CD4-positive, alpha-beta memory T cell (primary cell): ENCODE data around the gene GIMAP5. TPM values are rescaled to one million over a fixed set of nuclear protein-coding genes. Genes with fewer than 3 reads are reported as not detected.
A peak's percentile ranks its signal among the peaks of the same experiment; 100 is the strongest.

Experiments used
- CTCF ChIA-PET: fragments of 350-600 bp; sonication (Branson Sonifier 250); formaldehyde crosslinking; loops from one replicate; lab custom pipeline; 2021; ENCODE audit warnings: inconsistent platforms; ENCODE audit not compliant: partially characterized antibody; lab: Charles Lee
- POLR2A ChIA-PET: fragments of 350-600 bp; sonication (Branson Sonifier 250); formaldehyde crosslinking; loops from one replicate; lab custom pipeline; 2021; ENCODE audit not compliant: partially characterized antibody; lab: Charles Lee
- DNase-seq, 5 donors: peaks; one replicate each; pipeline versions ENCODE4 v3.0.0 to v3.0.0-alpha.2; 2020 to 2022; ENCODE audit warnings: mixed read lengths in 1 of 5
- H3K27ac ChIP-seq: one replicate; pipeline ENCODE4 v1.7.0; 2013; ENCODE audit warnings: low read depth, low read length
- H3K27me3 ChIP-seq: 2 replicates; pipeline ENCODE4 v1.7.0; 2013; ENCODE audit warnings: mild to moderate bottlenecking, low read length, moderate library complexity; ENCODE audit not compliant: insufficient read depth
- H3K36me3 ChIP-seq: 2 replicates; pipeline ENCODE4 v1.7.0; 2013; ENCODE audit warnings: mild to moderate bottlenecking, low read length, moderate library complexity; ENCODE audit not compliant: insufficient read depth
- H3K4me1 ChIP-seq: 2 replicates; pipeline ENCODE4 v1.7.0; 2013; ENCODE audit warnings: mild to moderate bottlenecking, low read length, moderate library complexity; ENCODE audit not compliant: insufficient read depth
- H3K4me3 ChIP-seq, 2 donors: one replicate each; pipeline ENCODE4 v1.7.0; 2013; ENCODE audit warnings: low read length in 2 of 2, mild to moderate bottlenecking in 1 of 2
- H3K9me3 ChIP-seq, 2 donors: one replicate each; pipeline ENCODE4 v1.7.0; 2013; ENCODE audit warnings: low read length in 2 of 2, control low read depth in 1 of 2; ENCODE audit not compliant: control insufficient read depth in 1 of 2
- H3K27ac Mint-ChIP-seq, 7 donors: one replicate each; pipeline ENCODE4 v1.8.0; 2020 to 2021; ENCODE audit warnings: mixed read lengths in 7 of 7, mild to moderate bottlenecking in 6 of 7, inconsistent platforms in 3 of 7, moderate library complexity in 3 of 7
- H3K27me3 Mint-ChIP-seq, 2 donors: one replicate each; pipeline ENCODE4 v1.8.0; 2020 to 2021; ENCODE audit warnings: mixed read lengths in 2 of 2
- H3K36me3 Mint-ChIP-seq, 2 donors: one replicate each; pipeline ENCODE4 v1.8.0; 2020 to 2021; ENCODE audit warnings: mixed read lengths in 2 of 2, inconsistent platforms in 1 of 2, mild to moderate bottlenecking in 1 of 2
- H3K4me1 Mint-ChIP-seq, 4 donors: one replicate each; pipeline ENCODE4 v1.8.0; 2020 to 2021; ENCODE audit warnings: mixed read lengths in 4 of 4, mild to moderate bottlenecking in 1 of 4
- H3K4me3 Mint-ChIP-seq, 8 donors: one replicate each; pipeline ENCODE4 v1.8.0; 2020 to 2021; ENCODE audit warnings: mixed read lengths in 8 of 8, mild to moderate bottlenecking in 7 of 8, moderate library complexity in 6 of 8, inconsistent platforms in 3 of 8
- H3K9me3 Mint-ChIP-seq, 8 donors: one replicate each; pipeline ENCODE4 v1.8.0; 2020 to 2021; ENCODE audit warnings: mixed read lengths in 8 of 8, mild to moderate bottlenecking in 5 of 8, inconsistent platforms in 3 of 8, moderate library complexity in 1 of 8
- intact Hi-C: fragments of 100-400 bp; cut with micrococcal nuclease; formaldehyde crosslinking; loops from one replicate; pipeline ENCODE4 v1.15.1; 2023
- polyA plus RNA-seq, 2 donors: library from polyadenylated mRNA; unstranded; fragments of 300-500 nt; fragmentation: Illumina TruSeq; gene quantifications; one replicate each; pipeline ENCODE4 v1.2.3, GENCODE V29; 2021
- total RNA-seq, 2 experiments: library from RNA; stranded (reverse); gene quantifications; one replicate each; pipeline ENCODE4 v1.2.3, GENCODE V29; 2021

The GIMAP5 gene
- total and polyA plus RNA-seq, 4 experiments from 2014 or later = 296 to 679 (median 356) TPM

DNA sequence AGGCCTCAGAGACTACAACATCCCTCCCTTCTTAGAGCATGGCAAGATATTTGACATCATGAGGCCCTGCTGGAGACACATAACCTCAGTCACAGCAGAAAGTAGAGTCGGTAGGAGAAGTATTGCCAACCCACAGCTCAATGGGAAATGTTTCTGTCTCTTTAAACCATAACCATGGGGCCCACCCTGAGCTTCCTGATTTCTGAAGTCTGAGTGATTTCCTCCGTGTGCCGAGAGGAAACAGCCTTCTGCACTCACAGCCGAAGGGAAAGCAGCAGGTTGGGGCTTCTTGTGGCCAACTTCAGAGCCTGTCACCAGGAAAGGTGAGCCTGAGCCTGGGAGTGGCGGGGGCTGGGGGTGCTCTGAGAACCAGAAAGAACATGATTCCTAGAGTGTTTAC is 20.9 kb upstream of the GIMAP5 start, which contains the start of gene GIMAP1:
GIMAP1 (plus strand) TSS at position 246 of the 400 bp plus-strand sequence. CDS start 2,435 bp downstream, outside the sequence.
- H3K36me3 ChIP-seq = peaks cover 31% of the 10 kb centered on the region
- intact Hi-C loops = loop anchor here (1.0 to 5.0 kb wide), 6 partner anchors 21 to 265 kb away; partner anchors contain the start of genes GIMAP2 and GIMAP5
- H3K27ac ChIP-seq = peak within 1 kb of the TSS; percentile 74
- no peaks in the 10 kb centered on the region for H3K9me3 ChIP-seq
- Mint-ChIP-seq H3K4me3 (peak within 1 kb of the TSS; percentile 94 to 100 (median 98)), H3K27ac (peak within 1 kb of the TSS; percentile 88 to 98 (median 97)), H3K36me3 (peaks cover 55 to 63% of the 10 kb centered on the region in 2 donors), H3K27me3 (no peaks in the 10 kb centered on the region), H3K9me3 (peaks cover 0 to 39% (median 26%) of the 10 kb centered on the region in 8 donors), H3K4me1 (peaks cover 48 to 79% (median 65%) of the 10 kb centered on the region in 4 donors)
- ChIA-PET POLR2A (interaction anchor here (0.7 to 26.3 kb wide), 48 partner anchors 9 to 359 kb away, joined by 3 to 593 read pairs (median 6); partner anchors contain the start of genes GIMAP2, GIMAP4, GIMAP5 and GIMAP6), CTCF (interaction anchor here (0.7 to 5.0 kb wide), 24 partner anchors 13 to 278 kb away, joined by 3 to 31 read pairs (median 6); partner anchors contain the start of genes GIMAP2, GIMAP4, GIMAP5 and GIMAP6)
- H3K27me3 ChIP-seq = no peaks in the 10 kb centered on the region
- DNase-seq = peak; percentile 74 to 80 (median 79)
- peaks cover 56% of the 10 kb centered on the region for H3K4me1 ChIP-seq
- H3K4me3 ChIP-seq = peak within 1 kb of the TSS; percentile 74 to 83

- peaks cover 61 to 69% of the 10 kb centered on the region in 2 donors for H3K36me3 Mint-ChIP-seq
- Histone ChIP-seq H3K4me3 (peak overlapping the region; percentile 74 to 83), H3K27me3 (no peaks in the 10 kb centered on the region), H3K9me3 (no peaks in the 10 kb centered on the region), H3K27ac (peak overlapping the region; percentile 74), H3K4me1 (peaks cover 62% of the 10 kb centered on the region), H3K36me3 (peaks cover 34% of the 10 kb centered on the region)
- peaks cover 0 to 44% (median 30%) of the 10 kb centered on the region in 8 donors for H3K9me3 Mint-ChIP-seq
- H3K27ac Mint-ChIP-seq = peak overlapping the region; percentile 88 to 98 (median 97)
- peak in 1 of 5 donors; percentile 24 for DNase-seq
- peaks cover 49 to 84% (median 69%) of the 10 kb centered on the region in 4 donors for H3K4me1 Mint-ChIP-seq
- intact Hi-C loops = loop anchor here (1.0 to 5.0 kb wide), 6 partner anchors 20 to 266 kb away; partner anchors contain the start of genes GIMAP2 and GIMAP5
- H3K4me3 Mint-ChIP-seq = peak overlapping the region; percentile 94 to 100 (median 98)
- CTCF ChIA-PET = interaction anchor here (0.9 to 5.0 kb wide), 24 partner anchors 13 to 268 kb away, joined by 3 to 31 read pairs (median 6); partner anchors contain the start of genes GIMAP2, GIMAP4, GIMAP5 and GIMAP6
- POLR2A ChIA-PET = interaction anchor here (0.7 to 26.3 kb wide), 41 partner anchors 8 to 359 kb away, joined by 3 to 593 read pairs (median 8); partner anchors contain the start of genes GIMAP2, GIMAP4, GIMAP5 and GIMAP6
- no peaks in the 10 kb centered on the region for H3K27me3 Mint-ChIP-seq
Observed at GRCh38 chr7:150716939-150717338, 20.3 kb upstream of the GIMAP5 start.

DNA sequence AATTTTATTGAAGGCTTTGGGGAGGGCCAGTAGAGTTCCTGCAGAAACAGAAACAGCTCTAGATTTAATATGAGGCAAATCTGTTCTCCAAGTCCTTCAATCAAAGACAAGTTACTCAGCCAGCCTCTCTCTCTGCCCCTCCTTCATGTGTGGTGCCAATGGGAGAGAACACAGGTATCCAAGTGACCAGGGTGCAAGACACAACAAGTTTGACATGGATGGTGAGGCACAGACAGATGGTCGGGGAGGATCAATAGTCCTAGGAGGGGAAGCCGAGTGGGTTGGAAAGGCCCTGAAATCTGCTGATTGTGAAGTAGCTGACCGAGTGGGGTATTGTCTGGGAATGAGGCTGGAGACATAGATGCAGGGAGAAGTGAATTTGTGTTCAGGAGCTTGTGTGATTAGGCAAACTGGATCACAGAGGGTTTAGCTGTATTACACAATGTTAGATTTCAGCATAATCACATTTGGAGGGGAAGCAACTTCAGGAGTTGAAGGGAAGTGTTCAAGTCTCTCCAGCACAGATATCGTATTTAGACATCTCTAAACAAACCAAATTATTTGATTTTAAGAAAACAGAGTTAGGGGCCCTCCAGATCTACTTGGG is 19.3 kb upstream of the GIMAP5 start:
- Histone ChIP-seq H3K9me3 (no peaks in the 10 kb centered on the region), H3K4me1 (peaks cover 71% of the 10 kb centered on the region), H3K27me3 (no peaks in the 10 kb centered on the region), H3K27ac (peak overlapping the region; percentile 74), H3K4me3 (peak overlapping the region; percentile 74 to 83), H3K36me3 (peaks cover 44% of the 10 kb centered on the region)
- peak overlapping the region; percentile 88 to 98 (median 97) for H3K27ac Mint-ChIP-seq
- POLR2A ChIA-PET = interaction anchor here (0.9 to 26.3 kb wide), 22 partner anchors 10 to 311 kb away, joined by 3 to 593 read pairs (median 55); partner anchors contain the start of genes GIMAP2, GIMAP4, GIMAP5 and GIMAP6
- H3K4me1 Mint-ChIP-seq = peaks cover 55 to 88% (median 71%) of the 10 kb centered on the region in 4 donors
- H3K9me3 Mint-ChIP-seq = peaks cover 0 to 46% (median 29%) of the 10 kb centered on the region in 8 donors
- peaks cover 67 to 74% of the 10 kb centered on the region in 2 donors for H3K36me3 Mint-ChIP-seq
- CTCF ChIA-PET = interaction anchor here (0.7 to 5.0 kb wide), 16 partner anchors 12 to 269 kb away, joined by 3 to 31 read pairs (median 6); partner anchors contain the start of genes GIMAP2, GIMAP4, GIMAP5 and GIMAP6
- DNase-seq = peak in 1 of 5 donors; percentile 39
- intact Hi-C loops = loop anchor here (2.0 to 5.0 kb wide), 2 partner anchors 33 to 51 kb away; partner anchors contain the start of gene GIMAP2
- peak overlapping the region; percentile 94 to 100 (median 98) for H3K4me3 Mint-ChIP-seq
- no peaks in the 10 kb centered on the region for H3K27me3 Mint-ChIP-seq

- H3K36me3 Mint-ChIP-seq = peaks cover 78 to 83% of the 10 kb centered on the region in 2 donors
- peak in 1 of 5 donors; percentile 19 for DNase-seq
- H3K27ac Mint-ChIP-seq = peak overlapping the region; percentile 88 to 98 (median 97)
- Histone ChIP-seq H3K4me3 (peak overlapping the region; percentile 74 to 83), H3K4me1 (peaks cover 76% of the 10 kb centered on the region), H3K27me3 (no peaks in the 10 kb centered on the region), H3K27ac (peak overlapping the region; percentile 13), H3K9me3 (no peaks in the 10 kb centered on the region), H3K36me3 (peaks cover 55% of the 10 kb centered on the region)
- ChIA-PET CTCF (interaction anchor here (1.0 to 1.4 kb wide), 2 partner anchors 34 to 270 kb away, joined by 3 to 4 read pairs; partner anchors contain the start of gene GIMAP2), POLR2A (interaction anchor here (1.1 to 26.3 kb wide), 10 partner anchors 15 to 268 kb away, joined by 3 to 593 read pairs (median 166); partner anchors contain the start of genes GIMAP4, GIMAP5, GIMAP6 and GIMAP7)
- H3K4me1 Mint-ChIP-seq = peaks cover 56 to 90% (median 71%) of the 10 kb centered on the region in 4 donors
- intact Hi-C loops = loop anchor here (5.0 kb wide), 1 partner anchor 52 kb away; no protein-coding TSS in a partner anchor
- H3K9me3 Mint-ChIP-seq = peaks cover 0 to 53% (median 31%) of the 10 kb centered on the region in 8 donors
- H3K27me3 Mint-ChIP-seq = no peaks in the 10 kb centered on the region
- peak overlapping the region; percentile 94 to 100 (median 98) for H3K4me3 Mint-ChIP-seq
Observed at GRCh38 chr7:150719436-150719835, 17.8 kb upstream of the GIMAP5 start.

- peaks cover 48 to 85% (median 65%) of the 10 kb centered on the region in 4 donors for H3K4me1 Mint-ChIP-seq
- H3K27me3 Mint-ChIP-seq = no peaks in the 10 kb centered on the region
- CTCF ChIA-PET = interaction anchor here (1.0 to 1.4 kb wide), 3 partner anchors 18 to 271 kb away, joined by 3 to 4 read pairs (median 4); partner anchors contain the start of gene GIMAP2
Observed at GRCh38 chr7:150719960-150720891, 17.0 kb upstream of the GIMAP5 start.

More at GRCh38 chr7:150719960-150720891, 17.0 kb upstream of the GIMAP5 start:
- Histone ChIP-seq H3K9me3 (no peaks in the 10 kb centered on the region), H3K27ac (peak overlapping the region; percentile 18), H3K4me3 (peak overlapping the region in 1 of 2 donors; percentile 8), H3K36me3 (peaks cover 55% of the 10 kb centered on the region), H3K27me3 (no peaks in the 10 kb centered on the region), H3K4me1 (peaks cover 68% of the 10 kb centered on the region)
- intact Hi-C loops = loop anchor here (5.0 kb wide), 1 partner anchor 53 kb away; no protein-coding TSS in a partner anchor
- POLR2A ChIA-PET = interaction anchor here (0.7 to 26.3 kb wide), 13 partner anchors 15 to 268 kb away, joined by 3 to 593 read pairs (median 30); partner anchors contain the start of genes GIMAP2, GIMAP4, GIMAP5 and GIMAP6
- peaks cover 83 to 87% of the 10 kb centered on the region in 2 donors for H3K36me3 Mint-ChIP-seq
- peak overlapping the region; percentile 94 to 100 (median 98) for H3K4me3 Mint-ChIP-seq
- peak in 1 of 5 donors; percentile 8 for DNase-seq
- H3K27ac Mint-ChIP-seq = peak overlapping the region; percentile 61 to 97 (median 88)
- H3K9me3 Mint-ChIP-seq = peaks cover 0 to 61% (median 36%) of the 10 kb centered on the region in 8 donors
